T-cell (primary cell): ENCODE results near the gene KERA. TPM values are rescaled to one million over a fixed set of nuclear protein-coding genes. Genes with fewer than 3 reads are reported as not detected.

ENCODE experiments used
- ATAC-seq, 4 experiments: fragments of 200-7000 bp in 3 of 4; fragments of 150-1000 bp in 1 of 4; cut with Tn5 transposase; replicated peaks in 1 of 4; 1 replicate in 3 of 4; 2 replicates in 1 of 4; pipeline ENCODE4 v1.10.0; 2021; ENCODE audit warnings: moderate library complexity in 3 of 4, mild to moderate bottlenecking in 2 of 4, moderate number of reproducible peaks in 1 of 4
- CTCF ChIA-PET, 2 donors: fragments of 300-600 bp; sonication (Branson Sonifier 250); formaldehyde crosslinking; loops; one replicate each; lab custom pipeline; 2022; ENCODE audit warnings: antibody characterized with exemption in 2 of 2; lab: Charles Lee
- POLR2A ChIA-PET, 2 donors: fragments of 300-600 bp; sonication (Branson Sonifier 250); formaldehyde crosslinking; loops; one replicate each; lab custom pipeline; 2022; ENCODE audit warnings: antibody characterized with exemption in 2 of 2; lab: Charles Lee
- DNase-seq, 35 experiments: peaks; one replicate each; pipeline versions ENCODE4 v3.0.0 to v3.0.0-alpha.2; 2013 to 2023
- H3K27ac ChIP-seq: one replicate; pipeline ENCODE4 v1.5.1; 2013; ENCODE audit warnings: low read length
- H3K27me3 ChIP-seq, 2 experiments: replicated peaks in 1 of 2; 1 replicate in 1 of 2; 2 replicates in 1 of 2; pipeline versions ENCODE4 v1.6.1 to v1.7.0; 2013; ENCODE audit warnings: low read length in 1 of 2, mixed read lengths in 1 of 2; ENCODE audit not compliant: control insufficient read depth in 2 of 2, insufficient read depth in 2 of 2; ENCODE audit errors: extremely low read depth in 1 of 2
- H3K36me3 ChIP-seq, 2 donors: 1 replicate in 1 of 2; 2 replicates in 1 of 2; pipeline versions ENCODE4 v1.6.1 to v1.7.0; 2013; ENCODE audit warnings: low read length in 1 of 2; ENCODE audit not compliant: control insufficient read depth in 2 of 2, insufficient read depth in 1 of 2; ENCODE audit errors: extremely low read depth in 1 of 2
- H3K4me1 ChIP-seq, 2 experiments: 1 replicate in 1 of 2; 2 replicates in 1 of 2; pipeline versions ENCODE4 v1.6.1 to v1.7.0; 2013; ENCODE audit warnings: low read length in 2 of 2, mixed read lengths in 1 of 2; ENCODE audit not compliant: insufficient read depth in 2 of 2, control insufficient read depth in 1 of 2; ENCODE audit errors: extremely low read depth in 1 of 2
- H3K4me3 ChIP-seq, 2 donors: 1 replicate in 1 of 2; 2 replicates in 1 of 2; pipeline versions ENCODE4 v1.5.1 to v1.7.0; 2013; ENCODE audit warnings: mild to moderate bottlenecking in 2 of 2, low read length in 1 of 2, moderate library complexity in 1 of 2; ENCODE audit not compliant: control insufficient read depth in 1 of 2; ENCODE audit errors: extremely low read depth in 1 of 2
- H3K9me3 ChIP-seq: 2 replicates; pipeline ENCODE4 v1.7.0; 2013
- H3K27ac Mint-ChIP-seq, 2 donors: one replicate each; pipeline ENCODE4 v1.8.0; 2020 to 2021; ENCODE audit warnings: mild to moderate bottlenecking in 2 of 2, mixed read lengths in 2 of 2
- H3K27me3 Mint-ChIP-seq, 2 donors: one replicate each; pipeline ENCODE4 v1.8.0; 2021 to 2022; ENCODE audit warnings: mixed read lengths in 2 of 2
- H3K36me3 Mint-ChIP-seq: one replicate; pipeline ENCODE4 v1.8.0; 2021; ENCODE audit warnings: mixed read lengths
- H3K4me1 Mint-ChIP-seq, 3 donors: one replicate each; pipeline ENCODE4 v1.8.0; 2020 to 2022; ENCODE audit warnings: mixed read lengths in 3 of 3, mild to moderate bottlenecking in 1 of 3
- H3K4me3 Mint-ChIP-seq, 3 donors: one replicate each; pipeline ENCODE4 v1.8.0; 2020 to 2022; ENCODE audit warnings: mild to moderate bottlenecking in 3 of 3, mixed read lengths in 3 of 3, moderate library complexity in 3 of 3
- H3K9me3 Mint-ChIP-seq, 3 donors: one replicate each; pipeline ENCODE4 v1.8.0; 2020 to 2022; ENCODE audit warnings: mixed read lengths in 3 of 3
- WGBS: methylation state at CpG from one replicate; pipeline ENCODE4 v1.1.5; 2013; ENCODE audit warnings: missing lambda C conversion rate; ENCODE audit not compliant: insufficient coverage; 5-methylcytosine and 5-hydroxymethylcytosine counted together
- total RNA-seq, 35 experiments: library from RNA in 6 of 35; stranded (reverse) in 6 of 35; fragments of 120-200 nt in 1 of 35; gene quantifications; one replicate each; pipeline versions ENCODE4 v1.2.1 to v1.2.4 and lab custom pipeline; 2013 to 2026

The KERA gene, protein sequence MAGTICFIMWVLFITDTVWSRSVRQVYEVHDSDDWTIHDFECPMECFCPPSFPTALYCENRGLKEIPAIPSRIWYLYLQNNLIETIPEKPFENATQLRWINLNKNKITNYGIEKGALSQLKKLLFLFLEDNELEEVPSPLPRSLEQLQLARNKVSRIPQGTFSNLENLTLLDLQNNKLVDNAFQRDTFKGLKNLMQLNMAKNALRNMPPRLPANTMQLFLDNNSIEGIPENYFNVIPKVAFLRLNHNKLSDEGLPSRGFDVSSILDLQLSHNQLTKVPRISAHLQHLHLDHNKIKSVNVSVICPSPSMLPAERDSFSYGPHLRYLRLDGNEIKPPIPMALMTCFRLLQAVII
- total RNA-seq (not detected), total RNA-seq (lab: John Stamatoyannopoulos, UW) (0 to 0.06 (median 0) reads per million in 29 experiments)
- total RNA-seq (2013): not detected

DNA sequence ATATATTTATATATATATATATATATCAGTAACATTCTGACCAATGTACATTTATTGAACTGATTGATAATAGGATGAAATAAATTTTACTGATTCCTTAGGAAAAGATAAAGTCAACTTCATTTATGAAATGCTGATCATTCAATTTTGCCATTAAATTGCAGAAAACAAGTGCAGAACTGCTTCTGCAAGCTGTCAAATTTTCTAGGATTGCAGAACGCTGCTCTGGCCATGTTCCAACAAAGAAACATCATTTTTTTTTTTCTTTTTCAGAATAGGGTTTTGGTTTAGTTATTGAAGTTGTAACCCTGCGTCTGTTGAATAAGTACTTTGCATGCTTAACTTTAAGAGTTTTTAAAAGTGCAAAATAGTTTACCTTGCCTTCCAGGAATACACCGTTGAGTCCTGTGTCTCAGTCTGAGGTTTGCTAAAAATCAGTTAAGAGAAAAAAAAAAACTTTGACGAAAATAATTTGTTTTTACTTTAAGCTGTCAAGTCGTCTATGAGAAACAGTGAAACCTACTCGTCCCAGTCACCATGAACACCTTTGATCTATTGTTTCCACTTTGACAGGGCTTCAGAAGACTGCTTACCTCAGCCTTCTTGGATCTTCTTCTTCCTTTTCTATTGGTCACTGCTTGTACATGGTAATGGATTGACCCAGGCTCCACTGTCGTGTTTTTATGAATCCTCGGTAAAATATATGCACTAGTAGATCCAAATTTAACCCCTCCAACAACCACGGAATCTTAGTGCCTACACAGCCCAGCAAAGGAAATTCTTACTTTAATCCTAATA is at the start of gene KERA:
KERA (minus strand) TSS at position 657 of the 798 bp plus-strand sequence. CDS start 1,743 bp downstream, outside the sequence.
- ATAC-seq: no peak
- ChIA-PET POLR2A (no interaction called here), CTCF (interaction anchor here in 1 of 2 donors (0.8 kb wide), 1 partner anchor 1596 kb away, joined by 3 read pairs; no protein-coding TSS in a partner anchor)

DNA sequence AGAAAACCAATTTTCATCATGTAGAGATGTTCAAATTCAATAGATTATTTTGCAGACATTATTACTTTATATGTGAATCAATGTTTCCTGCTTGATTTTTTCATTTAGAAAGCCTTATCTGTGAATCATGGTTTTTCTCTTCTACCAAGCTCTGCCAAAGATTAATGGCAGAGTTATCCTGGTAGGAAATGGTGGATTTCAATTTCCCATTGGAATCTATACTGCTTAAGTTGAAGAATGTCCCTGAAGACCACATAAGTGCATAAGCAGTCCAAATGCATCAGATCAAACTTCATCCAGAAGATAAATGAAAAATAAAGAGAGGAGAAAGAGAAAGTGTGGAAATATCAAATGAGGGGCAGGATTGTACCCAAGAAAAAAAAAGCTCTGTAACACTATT is 48.5 kb upstream of the KERA start:
- ChIA-PET CTCF (interaction anchor here in 1 of 2 donors (0.6 kb wide), 1 partner anchor 462 kb away, joined by 4 read pairs; no protein-coding TSS in a partner anchor), POLR2A (no interaction called here)
- H3K27me3 ChIP-seq: no peaks in the 10 kb centered on the region
- H3K4me3 Mint-ChIP-seq: no peak overlapping the region
- H3K27ac ChIP-seq: no peak overlapping the region
- DNase-seq: no peak
- no peaks in the 10 kb centered on the region for H3K9me3 ChIP-seq
- no peak overlapping the region for H3K27ac Mint-ChIP-seq
- H3K9me3 Mint-ChIP-seq: no peaks in the 10 kb centered on the region
- H3K27me3 Mint-ChIP-seq: peaks cover 0 to 8% of the 10 kb centered on the region in 2 donors
- H3K4me1 Mint-ChIP-seq: no peaks in the 10 kb centered on the region
- H3K36me3 Mint-ChIP-seq: no peaks in the 10 kb centered on the region
- ATAC-seq: no peak
- H3K4me1 ChIP-seq: no peaks in the 10 kb centered on the region
- no peaks in the 10 kb centered on the region for H3K36me3 ChIP-seq
- H3K4me3 ChIP-seq: no peak overlapping the region

More for the DNA sequence above, at the start of gene KERA:
- Histone ChIP-seq H3K27ac (no peak within 1 kb of the TSS), H3K9me3 (no peaks in the 10 kb centered on the region), H3K27me3 (no peaks in the 10 kb centered on the region), H3K4me3 (no peak within 1 kb of the TSS), H3K36me3 (no peaks in the 10 kb centered on the region), H3K4me1 (no peaks in the 10 kb centered on the region)
- 20% methylated on average over 1 of the region's 9 CpGs for WGBS
- H3K27me3 Mint-ChIP-seq: peaks cover 0 to 5% of the 10 kb centered on the region in 2 donors
- no peak within 1 kb of the TSS for H3K4me3 Mint-ChIP-seq
- no peaks in the 10 kb centered on the region for H3K9me3 Mint-ChIP-seq
- DNase-seq: no peak
- no peaks in the 10 kb centered on the region for H3K36me3 Mint-ChIP-seq
- H3K4me1 Mint-ChIP-seq: no peaks in the 10 kb centered on the region
- no peak within 1 kb of the TSS for H3K27ac Mint-ChIP-seq

DNA sequence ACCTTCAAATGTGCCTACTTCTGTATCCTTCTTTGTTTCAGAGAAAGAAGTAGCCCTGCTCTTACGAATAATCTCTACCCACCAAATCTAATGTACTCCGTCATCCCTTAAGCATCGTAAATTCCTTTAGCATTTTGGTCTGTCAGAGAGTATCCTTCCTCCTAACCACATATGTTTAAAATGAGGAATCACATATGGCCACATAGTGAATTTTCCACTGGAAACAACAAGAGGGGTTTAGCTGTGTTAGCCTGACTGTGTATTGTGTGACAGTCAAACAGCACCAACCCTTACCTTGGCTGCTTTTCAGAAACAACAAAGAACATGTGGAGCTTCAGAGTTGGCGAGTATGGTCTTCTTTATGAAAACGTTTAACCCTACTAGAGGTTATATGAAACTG is 48.0 kb upstream of the KERA start:
- H3K4me3 ChIP-seq: no peak overlapping the region
- H3K27me3 ChIP-seq: no peaks in the 10 kb centered on the region
- DNase-seq (no peak), ATAC-seq (no peak)
- POLR2A ChIA-PET: no interaction called here
- no peaks in the 10 kb centered on the region for H3K4me1 ChIP-seq
- H3K27ac ChIP-seq: no peak overlapping the region
- Mint-ChIP-seq H3K4me3 (no peak overlapping the region), H3K4me1 (no peaks in the 10 kb centered on the region), H3K9me3 (no peaks in the 10 kb centered on the region), H3K27me3 (peaks cover 0 to 8% of the 10 kb centered on the region in 2 donors), H3K36me3 (no peaks in the 10 kb centered on the region), H3K27ac (no peak overlapping the region)
- CTCF ChIA-PET: interaction anchor here in 1 of 2 donors (0.6 kb wide), 1 partner anchor 462 kb away, joined by 4 read pairs; no protein-coding TSS in a partner anchor
- WGBS: 43% methylated on average over 1 of the region's 5 CpGs
- H3K36me3 ChIP-seq: no peaks in the 10 kb centered on the region
- no peaks in the 10 kb centered on the region for H3K9me3 ChIP-seq

DNA sequence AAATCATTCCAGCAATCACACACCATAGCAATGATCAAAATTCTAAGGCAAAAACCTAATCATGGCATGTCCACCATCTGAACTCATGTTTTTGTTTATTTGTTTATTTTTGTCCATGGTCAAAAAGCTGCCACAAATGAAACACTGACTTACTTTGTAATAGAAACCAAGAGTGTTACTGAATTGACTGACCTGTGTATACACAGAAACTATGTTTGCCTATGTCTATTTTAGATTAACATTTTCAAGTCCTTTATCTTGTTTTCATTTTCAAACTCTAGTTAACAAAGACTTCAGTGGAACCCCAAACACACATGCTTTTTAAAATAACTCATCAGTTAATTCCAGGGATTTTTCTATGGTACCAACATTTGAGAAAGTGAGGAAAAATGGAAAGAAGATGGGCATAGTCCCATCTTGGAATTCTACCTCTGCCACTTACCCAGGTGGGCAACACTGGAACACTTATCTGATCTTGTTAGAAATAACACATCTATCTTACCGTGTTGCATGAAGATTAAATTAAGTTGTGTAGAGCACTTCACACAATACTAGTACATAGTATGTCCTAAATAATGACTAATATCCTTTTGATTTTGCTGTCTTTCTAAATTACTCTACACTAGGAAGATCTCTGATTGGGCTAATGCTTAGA is 47.1 kb upstream of the KERA start:
- H3K27ac Mint-ChIP-seq: no peak overlapping the region
- ChIA-PET POLR2A (no interaction called here), CTCF (no interaction called here)
- Histone ChIP-seq H3K4me3 (no peak overlapping the region), H3K4me1 (no peaks in the 10 kb centered on the region), H3K36me3 (no peaks in the 10 kb centered on the region), H3K27ac (no peak overlapping the region), H3K9me3 (no peaks in the 10 kb centered on the region), H3K27me3 (no peaks in the 10 kb centered on the region)
- no peak overlapping the region for H3K4me3 Mint-ChIP-seq
- peaks cover 0 to 8% of the 10 kb centered on the region in 2 donors for H3K27me3 Mint-ChIP-seq
- no CpG with 5 or more reads among the region's 1 CpG for WGBS
- H3K36me3 Mint-ChIP-seq: no peaks in the 10 kb centered on the region
- H3K4me1 Mint-ChIP-seq: no peaks in the 10 kb centered on the region
- no peak for DNase-seq
- H3K9me3 Mint-ChIP-seq: no peaks in the 10 kb centered on the region
- ATAC-seq: no peak

DNA sequence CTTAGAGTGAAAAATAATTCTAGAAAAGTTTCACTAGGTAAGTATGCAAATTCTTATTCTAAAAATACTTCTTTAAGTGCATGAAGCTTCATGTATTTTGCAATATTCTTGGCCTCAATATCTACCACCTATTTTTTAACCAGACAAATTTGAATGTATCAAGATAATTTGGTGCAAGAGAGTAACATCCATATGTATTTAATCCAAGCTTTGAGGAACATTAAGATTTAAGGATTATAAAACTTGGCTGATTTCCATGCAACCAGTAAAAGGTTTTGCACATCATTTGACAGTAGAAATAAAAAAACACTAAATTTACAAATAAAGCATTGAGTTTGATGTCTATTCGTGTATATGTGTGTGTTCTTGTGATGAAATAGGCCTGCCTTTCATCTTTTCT is 45.8 kb upstream of the KERA start:
- Histone ChIP-seq H3K36me3 (no peaks in the 10 kb centered on the region), H3K27ac (no peak overlapping the region), H3K4me3 (no peak overlapping the region), H3K27me3 (no peaks in the 10 kb centered on the region), H3K9me3 (no peaks in the 10 kb centered on the region), H3K4me1 (no peaks in the 10 kb centered on the region)
- Mint-ChIP-seq H3K27me3 (peaks cover 0 to 5% of the 10 kb centered on the region in 2 donors), H3K4me1 (no peaks in the 10 kb centered on the region), H3K36me3 (no peaks in the 10 kb centered on the region), H3K27ac (no peak overlapping the region), H3K9me3 (no peaks in the 10 kb centered on the region), H3K4me3 (no peak overlapping the region)
- CTCF ChIA-PET: no interaction called here
- ATAC-seq: no peak
- POLR2A ChIA-PET: no interaction called here
- no CpG with 5 or more reads among the region's 1 CpG for WGBS
- no peak for DNase-seq

DNA sequence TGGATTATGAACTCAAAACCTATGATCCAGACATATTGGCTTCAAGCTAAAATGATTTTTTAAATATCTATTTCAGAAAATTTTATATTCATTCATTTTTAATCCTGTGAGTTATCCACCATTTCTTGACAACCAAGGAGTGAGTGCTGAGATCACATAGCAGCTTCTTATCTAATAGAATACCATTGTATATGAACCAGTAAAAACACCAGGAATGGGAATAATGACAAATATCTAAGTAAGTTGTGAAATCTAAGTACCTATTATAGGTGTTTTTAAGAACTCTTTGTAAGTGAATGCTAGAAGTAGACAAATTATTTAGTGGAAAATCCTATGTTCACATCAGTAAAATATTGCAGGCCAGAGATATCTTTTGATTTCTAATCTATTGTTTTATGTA is 45.3 kb upstream of the KERA start:
- ATAC-seq (no peak), DNase-seq (no peak)
- Mint-ChIP-seq H3K27ac (no peak overlapping the region), H3K9me3 (no peaks in the 10 kb centered on the region), H3K36me3 (no peaks in the 10 kb centered on the region), H3K4me3 (no peak overlapping the region), H3K4me1 (no peaks in the 10 kb centered on the region), H3K27me3 (peaks cover 0 to 5% of the 10 kb centered on the region in 2 donors)
- no peaks in the 10 kb centered on the region for H3K27me3 ChIP-seq
- H3K4me1 ChIP-seq: no peaks in the 10 kb centered on the region
- ChIA-PET POLR2A (no interaction called here), CTCF (no interaction called here)
- no peak overlapping the region for H3K4me3 ChIP-seq
- no peak overlapping the region for H3K27ac ChIP-seq
- no peaks in the 10 kb centered on the region for H3K9me3 ChIP-seq
- no peaks in the 10 kb centered on the region for H3K36me3 ChIP-seq
